ENCODE data around the gene DNAJB6.

DNA sequence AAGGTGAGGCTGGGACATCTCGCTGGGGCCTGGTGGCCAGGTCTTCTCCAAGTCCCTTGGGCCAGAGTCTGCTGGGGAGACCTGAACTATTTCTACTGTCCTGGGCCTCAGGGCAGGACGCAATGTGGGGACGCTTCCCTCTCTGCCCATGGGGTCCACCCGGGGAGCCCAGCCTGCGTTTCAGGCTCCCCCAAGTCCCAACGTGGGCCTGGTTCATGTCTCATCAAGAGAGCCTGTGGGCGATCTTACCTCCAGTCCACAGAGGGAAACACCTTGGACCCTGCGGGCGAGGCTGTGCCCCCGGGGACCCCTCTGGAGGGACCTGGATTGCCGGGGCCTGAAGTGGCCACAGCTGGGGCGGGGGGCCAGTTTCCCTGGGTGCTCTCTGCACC, 91.7 kb downstream of the DNAJB6 start:
- TF ChIP-seq, protein P1, sequence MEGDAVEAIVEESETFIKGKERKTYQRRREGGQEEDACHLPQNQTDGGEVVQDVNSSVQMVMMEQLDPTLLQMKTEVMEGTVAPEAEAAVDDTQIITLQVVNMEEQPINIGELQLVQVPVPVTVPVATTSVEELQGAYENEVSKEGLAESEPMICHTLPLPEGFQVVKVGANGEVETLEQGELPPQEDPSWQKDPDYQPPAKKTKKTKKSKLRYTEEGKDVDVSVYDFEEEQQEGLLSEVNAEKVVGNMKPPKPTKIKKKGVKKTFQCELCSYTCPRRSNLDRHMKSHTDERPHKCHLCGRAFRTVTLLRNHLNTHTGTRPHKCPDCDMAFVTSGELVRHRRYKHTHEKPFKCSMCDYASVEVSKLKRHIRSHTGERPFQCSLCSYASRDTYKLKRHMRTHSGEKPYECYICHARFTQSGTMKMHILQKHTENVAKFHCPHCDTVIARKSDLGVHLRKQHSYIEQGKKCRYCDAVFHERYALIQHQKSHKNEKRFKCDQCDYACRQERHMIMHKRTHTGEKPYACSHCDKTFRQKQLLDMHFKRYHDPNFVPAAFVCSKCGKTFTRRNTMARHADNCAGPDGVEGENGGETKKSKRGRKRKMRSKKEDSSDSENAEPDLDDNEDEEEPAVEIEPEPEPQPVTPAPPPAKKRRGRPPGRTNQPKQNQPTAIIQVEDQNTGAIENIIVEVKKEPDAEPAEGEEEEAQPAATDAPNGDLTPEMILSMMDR (IDR thresholded peaks at IDR 0.05): no peak
- TF ChIP-seq POLR2A (IDR thresholded peaks at IDR 0.05): no peak

All from vagina (tissue), 2 donors.